KMS-11 (cell line): ENCODE measurements around the gene KRT8.
A peak's percentile ranks its signal among the peaks of the same experiment; 100 is the strongest.

Experiments
- H2AFZ ChIP-seq: fragments of 200-600 bp; sonication (generic); 2 replicates; pipeline ENCODE4 v1.6.1; 2016; ENCODE audit warnings: antibody characterized with exemption, mixed run types, low read depth
- H3K27ac ChIP-seq: fragments of 200-600 bp; sonication (generic); 2 replicates; pipeline ENCODE4 v1.6.1; 2016; ENCODE audit warnings: mild to moderate bottlenecking, mixed run types
- H3K27me3 ChIP-seq: fragments of 200-600 bp; sonication (generic); 2 replicates; pipeline ENCODE4 v1.6.1; 2017; ENCODE audit warnings: mild to moderate bottlenecking, low read depth, mixed run types, moderate library complexity; ENCODE audit not compliant: insufficient read depth
- H3K36me3 ChIP-seq: fragments of 200-600 bp; sonication (generic); 2 replicates; pipeline ENCODE4 v1.6.1; 2017; ENCODE audit warnings: mild to moderate bottlenecking, mixed run types; ENCODE audit not compliant: insufficient read depth
- H3K4me1 ChIP-seq: fragments of 200-600 bp; sonication (generic); 2 replicates; pipeline ENCODE4 v1.6.1; 2016; ENCODE audit warnings: mild to moderate bottlenecking, low read depth, mixed run types; ENCODE audit not compliant: poor library complexity, severe bottlenecking
- H3K4me2 ChIP-seq: fragments of 200-600 bp; sonication (generic); 2 replicates; pipeline ENCODE4 v1.7.0; 2016; ENCODE audit warnings: mild to moderate bottlenecking, mixed run types
- H3K4me3 ChIP-seq: fragments of 200-600 bp; sonication (generic); IDR thresholded peaks from 2 replicates; pipeline ENCODE4 v1.6.1; 2017; ENCODE audit warnings: low read depth, low read length, mixed read lengths; ENCODE audit not compliant: insufficient read depth
- H3K79me2 ChIP-seq: fragments of 200-600 bp; sonication (generic); 2 replicates; pipeline ENCODE4 v1.6.1; 2016; ENCODE audit warnings: low read depth, mixed run types; ENCODE audit not compliant: insufficient read depth
- H3K9ac ChIP-seq: fragments of 200-600 bp; sonication (generic); 2 replicates; pipeline ENCODE4 v1.6.1; 2016; ENCODE audit warnings: mild to moderate bottlenecking, mixed run types
- H4K20me1 ChIP-seq: fragments of 200-600 bp; sonication (generic); 2 replicates; pipeline ENCODE4 v1.6.1; 2016; ENCODE audit warnings: mild to moderate bottlenecking, mixed run types; ENCODE audit not compliant: insufficient read depth
- CTCF ChIP-seq: fragments of 200-600 bp; sonication (generic); conservative IDR thresholded peaks from 2 replicates; pipeline ENCODE4 v1.6.1; 2017; ENCODE audit warnings: low read depth, mild to moderate bottlenecking, antibody characterized with exemption, low read length, moderate library complexity, mixed read lengths

Gene KRT8

GRCh38 chr12:52874573-52875435 is 30.1 kb downstream of the KRT8 start:
- H3K9ac ChIP-seq, result peak overlapping the region; percentile 99
- no peaks in the 10 kb centered on the region for H3K79me2 ChIP-seq
- H4K20me1 ChIP-seq, result no peaks in the 10 kb centered on the region
- H3K4me2 ChIP-seq, result peak overlapping the region; percentile 87
- H3K4me1 ChIP-seq, result peaks cover 53% of the 10 kb centered on the region
- no peak overlapping the region for H3K4me3 ChIP-seq
- H2AFZ ChIP-seq, result peak overlapping the region; percentile 90
- H3K27ac ChIP-seq, result peak overlapping the region; percentile 29; the same call in 1 of the 2 replicates
- no peaks in the 10 kb centered on the region for H3K36me3 ChIP-seq
- no peak for TF ChIP-seq CTCF
- no peaks in the 10 kb centered on the region for H3K27me3 ChIP-seq

GRCh38 chr12:52873832-52874572 is 30.9 kb downstream of the KRT8 start:
- Histone ChIP-seq H2AFZ (peak overlapping the region; percentile 90), H3K36me3 (no peaks in the 10 kb centered on the region), H4K20me1 (no peaks in the 10 kb centered on the region), H3K4me3 (no peak overlapping the region), H3K9ac (peak overlapping the region; percentile 99), H3K4me2 (peak overlapping the region; percentile 87), H3K79me2 (no peaks in the 10 kb centered on the region), H3K4me1 (peaks cover 48% of the 10 kb centered on the region), H3K27ac (peak overlapping the region; percentile 71), H3K27me3 (no peaks in the 10 kb centered on the region)
- TF ChIP-seq CTCF, result no peak

- H3K4me3 ChIP-seq, result no peak overlapping the region
- no peaks in the 10 kb centered on the region for H4K20me1 ChIP-seq
- H3K9ac ChIP-seq, result peak overlapping the region; percentile 99
- H3K4me2 ChIP-seq, result peak overlapping the region; percentile 85
- no peaks in the 10 kb centered on the region for H3K36me3 ChIP-seq
- H3K4me1 ChIP-seq, result peaks cover 42% of the 10 kb centered on the region
- no peaks in the 10 kb centered on the region for H3K27me3 ChIP-seq
- TF ChIP-seq CTCF, result no peak
- no peaks in the 10 kb centered on the region for H3K79me2 ChIP-seq
- peak overlapping the region; percentile 71 for H3K27ac ChIP-seq
- peak overlapping the region; percentile 90 for H2AFZ ChIP-seq
Observed at GRCh38 chr12:52873513-52873831, 31.4 kb downstream of the KRT8 start.

- Histone ChIP-seq H3K4me3 (no peak overlapping the region), H3K4me1 (peaks cover 36% of the 10 kb centered on the region), H3K4me2 (peak overlapping the region; percentile 85), H4K20me1 (no peaks in the 10 kb centered on the region), H2AFZ (no peak overlapping the region), H3K9ac (peak overlapping the region; percentile 99; the same call in 1 of the 2 replicates), H3K27me3 (no peaks in the 10 kb centered on the region), H3K27ac (no peak overlapping the region), H3K36me3 (no peaks in the 10 kb centered on the region), H3K79me2 (no peaks in the 10 kb centered on the region)
- TF ChIP-seq CTCF, result no peak
Observed at GRCh38 chr12:52872644-52873389, 32.1 kb downstream of the KRT8 start.
